GM08714 (cell line): Measurements from ENCODE around the gene OR52L1.
"Not testable (repeated sequence)": the region's sequence is repeated elsewhere in the genome, so short reads cannot be mapped to it uniquely, and the experiment has no call there.

Experiments
- H3K4me3 ChIP-seq: fragments of 200-500 bp; sonication (Bioruptor generic); 2 replicates; pipeline ENCODE4 v1.5.1; 2014; ENCODE audit warnings: mild to moderate bottlenecking, low read length, inconsistent platforms
- ZNF274 ChIP-seq: IDR thresholded peaks from 2 replicates; pipeline ENCODE4 v1.6.1; 2012; ENCODE audit warnings: mild to moderate bottlenecking, low read depth, low read length

The OR52L1 gene

DNA sequence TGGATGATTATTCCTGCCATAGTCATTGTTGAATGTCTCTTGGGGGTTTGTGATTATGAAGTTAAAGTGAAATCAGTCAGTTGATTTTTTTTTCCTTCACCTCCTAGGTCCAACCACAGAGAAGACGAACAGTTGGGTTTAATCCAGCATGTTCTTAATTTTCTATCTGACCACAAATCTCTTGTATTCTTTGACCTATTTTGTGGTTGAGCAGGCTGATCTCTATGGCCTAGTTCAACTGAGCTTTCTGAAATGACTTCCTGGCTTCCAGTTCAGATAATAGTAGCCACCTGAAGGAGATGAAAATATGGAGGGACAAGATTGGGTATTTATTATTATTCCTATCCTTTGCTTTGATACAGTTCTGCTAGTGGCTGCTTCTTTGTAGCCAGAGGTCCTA is 13.3 kb downstream of the OR52L1 start:
- no peak overlapping the region for H3K4me3 ChIP-seq
- no peak for TF ChIP-seq ZNF274

DNA sequence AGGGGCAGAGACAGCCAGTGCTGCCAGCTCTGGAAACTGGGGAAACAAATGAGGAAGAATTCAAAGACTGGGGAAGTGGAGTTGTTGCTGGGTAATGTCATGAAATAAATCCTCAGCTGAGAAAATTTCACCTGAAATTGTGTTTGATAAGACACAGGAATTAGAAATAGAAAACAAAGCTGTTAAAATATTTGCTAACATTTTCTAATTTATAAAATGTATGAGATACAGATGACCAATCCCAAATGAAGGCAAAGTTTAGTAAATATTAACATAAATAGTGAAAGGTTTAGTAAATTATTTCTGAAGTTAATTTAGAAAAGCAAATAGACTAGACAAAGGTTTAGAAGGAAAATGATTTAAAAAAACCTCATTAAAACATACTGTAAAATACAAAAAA is 18.4 kb downstream of the OR52L1 start, which contains the start of gene OR56A5:
OR56A5 (minus strand) TSS at position 101 of the 400 bp plus-strand sequence; CDS start at position 101, 0 bp downstream.
- no peak for TF ChIP-seq ZNF274

DNA sequence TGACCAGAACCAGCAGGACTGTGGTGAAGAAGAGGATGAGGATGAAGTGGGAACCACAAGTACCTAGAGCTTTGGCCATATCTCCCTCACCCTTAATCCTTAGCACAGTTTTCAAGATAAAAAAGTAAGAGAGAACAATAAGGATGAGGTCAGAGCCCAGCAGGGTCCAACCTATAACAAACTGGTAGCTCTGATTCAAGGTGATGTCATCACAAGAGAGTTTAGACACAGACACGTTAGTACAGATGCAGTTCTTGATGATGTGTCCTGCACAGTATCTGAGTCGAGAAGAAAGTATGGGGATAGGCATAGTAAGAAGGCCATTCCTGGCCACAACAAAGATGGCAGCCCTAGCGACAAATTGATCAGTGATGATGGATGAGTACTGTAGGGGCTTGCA is 19.1 kb downstream of the OR52L1 start:
- H3K4me3 ChIP-seq, result no peak overlapping the region
- TF ChIP-seq ZNF274, result no peak

More for the DNA sequence above, 18.4 kb downstream of the OR52L1 start, which contains the start of gene OR56A5:
- no peak within 1 kb of the TSS for H3K4me3 ChIP-seq

DNA sequence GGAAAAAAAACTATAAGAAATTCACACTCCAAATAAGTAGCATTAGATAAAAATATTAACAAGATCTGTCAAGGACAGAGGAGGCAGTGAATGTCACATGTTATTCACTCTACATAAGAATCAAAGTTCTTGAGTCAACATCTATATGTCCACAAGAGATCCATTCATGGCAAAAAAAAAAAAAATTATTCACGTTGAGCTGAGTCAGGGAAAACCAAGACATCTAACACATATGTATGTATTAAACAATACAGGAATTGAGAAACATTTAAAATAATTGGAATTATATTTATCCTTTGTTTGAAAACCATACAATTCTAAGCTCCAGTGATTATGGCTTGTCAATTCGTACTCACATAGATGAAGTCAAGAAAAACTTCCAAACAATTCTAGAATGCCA is 19.8 kb downstream of the OR52L1 start:
- TF ChIP-seq ZNF274, result no peak
- H3K4me3 ChIP-seq, result no peak overlapping the region

DNA sequence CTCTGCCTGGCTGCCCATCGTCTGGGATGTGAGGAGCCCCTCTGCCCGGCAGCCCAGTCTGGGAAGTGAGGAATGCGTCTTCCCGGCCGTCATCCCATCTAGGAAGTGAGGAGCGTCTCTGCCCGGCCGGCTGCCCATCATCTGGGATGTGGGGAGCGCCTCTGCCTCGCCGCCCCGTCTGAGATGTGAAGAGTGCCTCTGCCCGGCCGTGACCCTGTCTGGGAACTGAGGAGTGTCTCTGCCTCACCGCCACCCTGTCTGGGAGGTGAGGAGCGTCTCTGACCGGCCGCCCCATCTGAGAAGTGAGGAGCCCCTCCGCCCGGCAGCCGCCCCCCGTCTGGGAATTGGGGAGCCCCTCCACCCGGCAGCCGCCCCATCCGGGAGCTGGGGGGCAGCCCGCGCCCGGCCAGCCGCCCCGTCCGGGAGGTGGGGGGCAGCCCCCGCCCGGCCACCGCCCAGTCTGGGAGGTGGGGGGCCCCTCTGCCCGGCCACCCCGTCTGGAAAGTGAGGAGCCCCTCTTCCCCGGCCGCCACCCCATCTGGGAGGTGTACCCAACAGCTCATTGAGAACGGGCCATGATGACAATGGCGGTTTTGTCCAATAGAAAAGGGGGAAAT is 26.0 kb downstream of the OR52L1 start:
- H3K4me3 ChIP-seq, result not testable (repeated sequence)

DNA sequence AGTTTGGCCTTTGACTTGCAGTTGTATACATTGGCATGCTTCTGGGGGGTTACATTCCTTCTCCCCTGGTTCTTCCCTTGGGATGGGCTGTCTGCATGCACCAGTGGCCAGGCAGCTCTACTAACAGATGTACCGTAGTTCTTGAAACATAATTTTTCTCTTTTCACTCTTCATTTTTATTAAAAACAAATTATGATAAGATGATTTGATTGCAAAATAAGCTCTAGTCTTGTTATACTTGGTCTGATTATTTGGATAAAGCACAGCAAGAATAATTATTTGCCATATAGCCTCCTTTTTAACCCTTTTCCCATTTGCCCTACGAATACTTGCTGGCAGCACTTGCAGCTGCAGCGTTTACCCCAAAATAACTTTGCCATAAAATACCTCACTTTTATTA is 31.2 kb downstream of the OR52L1 start:
- no peak overlapping the region for H3K4me3 ChIP-seq
- no peak for TF ChIP-seq ZNF274

DNA sequence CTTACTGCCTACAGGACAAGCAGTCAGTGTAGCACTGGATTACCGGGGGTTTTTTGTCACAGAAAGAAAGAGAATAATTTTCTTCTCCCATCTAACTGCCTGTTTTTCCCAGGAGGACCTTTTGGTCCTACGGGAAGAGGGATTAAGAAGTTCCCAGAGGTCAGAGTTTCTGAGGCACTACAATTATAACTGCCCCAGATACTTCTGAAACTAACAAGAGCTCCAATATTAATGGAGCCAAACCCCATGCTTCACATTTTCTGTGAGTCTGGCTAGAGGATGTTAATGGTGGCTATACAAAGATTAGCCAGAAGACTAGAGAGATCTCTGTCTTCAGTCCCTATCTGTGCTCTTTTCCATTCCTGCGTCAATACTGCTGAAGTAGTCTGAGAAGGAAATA is 44.8 kb downstream of the OR52L1 start, which contains the start of gene OR56A3:
OR56A3 (plus strand) TSS at position 301 of the 400 bp plus-strand sequence. CDS start 5,096 bp downstream, outside the sequence.
- no peak for TF ChIP-seq ZNF274
- no peak within 1 kb of the TSS for H3K4me3 ChIP-seq

DNA sequence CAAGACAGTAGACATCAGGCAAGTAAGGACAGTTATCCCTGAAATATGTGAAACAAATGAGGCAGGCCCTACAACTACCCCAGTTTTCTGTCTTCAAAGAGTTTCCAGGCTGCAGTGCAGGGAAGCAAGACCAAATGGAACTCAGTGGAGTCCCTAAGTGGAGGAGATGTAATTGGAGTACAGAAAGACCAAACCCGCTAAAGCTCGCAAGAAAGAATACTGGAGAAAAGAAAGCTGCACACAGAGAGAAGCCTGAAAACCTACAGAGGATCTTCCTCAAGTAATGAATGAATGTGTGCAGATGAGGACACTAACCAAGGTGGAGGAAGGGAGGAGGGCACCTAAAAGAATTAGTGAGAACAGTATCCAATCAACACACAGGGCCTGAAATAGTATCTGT is 46.0 kb downstream of the OR52L1 start:
- no peak overlapping the region for H3K4me3 ChIP-seq

DNA sequence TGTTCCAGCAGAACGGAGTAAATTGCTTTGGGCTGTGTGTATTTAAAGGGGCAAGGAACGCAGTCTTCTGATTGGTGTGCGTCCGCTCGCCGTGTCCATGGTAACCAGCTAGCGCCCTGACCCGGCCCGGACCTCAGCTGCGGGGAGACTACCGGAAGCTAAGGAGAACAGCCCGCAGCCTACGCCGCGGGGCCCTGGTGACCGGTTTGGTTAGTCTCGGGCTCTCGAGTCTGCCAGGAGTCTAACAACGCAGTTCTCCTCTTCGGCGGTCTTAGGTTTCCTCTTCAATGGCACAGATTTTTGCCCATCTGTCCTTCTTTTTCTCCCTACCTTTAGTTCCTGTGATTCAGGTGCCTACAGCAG is 48.2 kb downstream of the OR52L1 start:
- TF ChIP-seq ZNF274, result no peak
- no peak overlapping the region for H3K4me3 ChIP-seq

More for the DNA sequence above, 46.0 kb downstream of the OR52L1 start:
- TF ChIP-seq ZNF274, result no peak

DNA sequence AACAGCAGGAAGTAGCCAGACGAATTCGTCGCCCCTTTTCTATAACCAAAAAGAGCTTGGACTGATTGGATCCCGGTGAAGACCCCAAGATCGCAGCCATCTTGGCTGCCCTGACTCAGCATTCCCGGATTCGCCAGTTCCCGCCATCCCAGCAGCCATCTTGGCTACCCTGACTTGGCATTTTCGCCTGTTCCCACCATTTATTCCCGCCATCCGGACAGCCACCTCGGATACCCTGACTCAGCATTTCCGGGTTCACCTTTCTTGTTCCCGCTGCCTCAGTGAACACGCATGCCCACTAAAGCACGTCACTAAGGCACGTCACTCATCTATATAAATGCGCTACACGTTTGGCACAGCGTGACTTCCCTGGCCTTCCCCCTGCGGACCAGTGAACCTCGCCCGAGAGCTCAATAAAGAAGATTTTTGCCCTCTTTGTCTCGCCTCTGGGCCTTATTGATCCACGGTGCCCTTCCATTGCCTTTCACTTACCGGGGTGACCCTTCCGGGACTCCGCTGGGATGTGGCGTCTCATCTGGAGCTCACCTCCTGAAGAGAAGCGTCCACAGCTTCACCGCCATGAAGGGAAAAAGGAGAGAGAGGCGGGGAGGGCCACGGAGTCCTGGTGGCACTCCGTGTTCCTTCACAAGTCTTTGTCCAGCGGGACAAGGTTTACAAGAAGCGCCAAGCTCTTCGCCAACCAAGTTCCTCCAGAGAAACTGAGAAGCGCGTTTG is 48.8 kb downstream of the OR52L1 start:
- TF ChIP-seq ZNF274, result no peak
- no peak overlapping the region for H3K4me3 ChIP-seq
